Measurements from ENCODE around the gene TXNDC2. TPM values are rescaled to one million over a fixed set of nuclear protein-coding genes. Genes with fewer than 3 reads are reported as not detected.

TXNDC2 gene
- total and polyA plus RNA-seq, 9 of the 15 experiments (the other 6 are each of a cell fraction or from before 2014, with no cell fraction given) = 1.2 to 4.9 (median 2.3) TPM

DNA sequence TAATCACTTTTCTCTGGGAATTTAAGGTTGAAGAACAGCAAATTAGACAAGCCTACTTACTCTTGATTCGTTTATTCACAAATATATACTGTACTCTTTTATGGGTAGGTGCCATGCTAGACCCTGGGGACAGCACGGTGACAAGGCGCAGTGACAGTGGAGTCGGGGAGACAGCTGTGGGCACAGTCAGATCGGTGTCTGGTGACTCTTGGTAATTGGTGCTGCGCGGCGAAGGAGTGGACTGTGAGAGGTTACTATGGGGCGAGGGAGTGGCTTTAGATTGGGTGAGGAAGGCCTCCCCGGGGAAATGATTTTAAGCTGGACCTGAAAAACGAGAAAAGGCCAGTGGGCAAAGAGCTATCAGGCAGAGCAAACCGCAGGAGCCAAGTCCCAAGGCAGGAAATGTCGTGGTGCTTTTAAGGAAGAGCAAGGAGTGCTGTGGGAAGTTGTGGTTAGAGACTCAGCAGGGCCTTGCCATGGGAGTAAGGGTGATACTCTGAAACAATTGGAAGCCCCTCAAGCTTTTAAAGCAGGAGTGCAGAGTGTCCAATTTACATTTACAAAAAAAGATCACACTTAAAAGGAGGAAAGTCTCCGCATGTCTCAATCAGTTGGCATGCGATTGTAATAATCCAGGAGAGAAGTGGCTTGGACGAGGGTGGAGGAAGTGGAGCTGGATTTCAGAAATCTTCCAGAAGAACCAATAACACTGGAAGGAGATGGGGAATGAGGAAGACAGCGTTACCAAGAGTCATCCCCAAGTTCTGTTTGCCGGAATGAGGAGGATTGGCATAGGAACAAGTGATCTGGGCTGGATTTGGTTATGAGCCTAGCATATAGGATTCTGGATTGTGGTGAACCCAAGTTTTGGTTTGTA lies 36.1 kb upstream of the TXNDC2 start (continued):
- no peak for TF ChIP-seq KLF16 (IDR thresholded peaks at IDR 0.05)
- TF ChIP-seq, protein P1, sequence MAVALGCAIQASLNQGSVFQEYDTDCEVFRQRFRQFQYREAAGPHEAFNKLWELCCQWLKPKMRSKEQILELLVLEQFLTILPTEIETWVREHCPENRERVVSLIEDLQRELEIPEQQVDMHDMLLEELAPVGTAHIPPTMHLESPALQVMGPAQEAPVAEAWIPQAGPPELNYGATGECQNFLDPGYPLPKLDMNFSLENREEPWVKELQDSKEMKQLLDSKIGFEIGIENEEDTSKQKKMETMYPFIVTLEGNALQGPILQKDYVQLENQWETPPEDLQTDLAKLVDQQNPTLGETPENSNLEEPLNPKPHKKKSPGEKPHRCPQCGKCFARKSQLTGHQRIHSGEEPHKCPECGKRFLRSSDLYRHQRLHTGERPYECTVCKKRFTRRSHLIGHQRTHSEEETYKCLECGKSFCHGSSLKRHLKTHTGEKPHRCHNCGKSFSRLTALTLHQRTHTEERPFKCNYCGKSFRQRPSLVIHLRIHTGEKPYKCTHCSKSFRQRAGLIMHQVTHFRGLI (CRISPR knock-in tag; IDR thresholded peaks at IDR 0.05) = no peak
- TF ChIP-seq CBX3 (IDR thresholded peaks at IDR 0.05; ENCODE audit: borderline replicate concordance in 1 of 2, low read length in 2 of 2) = peak in 1 of 2 experiments; percentile 41; a peak in 1 of 3 replicates
- TF ChIP-seq, protein P2, sequence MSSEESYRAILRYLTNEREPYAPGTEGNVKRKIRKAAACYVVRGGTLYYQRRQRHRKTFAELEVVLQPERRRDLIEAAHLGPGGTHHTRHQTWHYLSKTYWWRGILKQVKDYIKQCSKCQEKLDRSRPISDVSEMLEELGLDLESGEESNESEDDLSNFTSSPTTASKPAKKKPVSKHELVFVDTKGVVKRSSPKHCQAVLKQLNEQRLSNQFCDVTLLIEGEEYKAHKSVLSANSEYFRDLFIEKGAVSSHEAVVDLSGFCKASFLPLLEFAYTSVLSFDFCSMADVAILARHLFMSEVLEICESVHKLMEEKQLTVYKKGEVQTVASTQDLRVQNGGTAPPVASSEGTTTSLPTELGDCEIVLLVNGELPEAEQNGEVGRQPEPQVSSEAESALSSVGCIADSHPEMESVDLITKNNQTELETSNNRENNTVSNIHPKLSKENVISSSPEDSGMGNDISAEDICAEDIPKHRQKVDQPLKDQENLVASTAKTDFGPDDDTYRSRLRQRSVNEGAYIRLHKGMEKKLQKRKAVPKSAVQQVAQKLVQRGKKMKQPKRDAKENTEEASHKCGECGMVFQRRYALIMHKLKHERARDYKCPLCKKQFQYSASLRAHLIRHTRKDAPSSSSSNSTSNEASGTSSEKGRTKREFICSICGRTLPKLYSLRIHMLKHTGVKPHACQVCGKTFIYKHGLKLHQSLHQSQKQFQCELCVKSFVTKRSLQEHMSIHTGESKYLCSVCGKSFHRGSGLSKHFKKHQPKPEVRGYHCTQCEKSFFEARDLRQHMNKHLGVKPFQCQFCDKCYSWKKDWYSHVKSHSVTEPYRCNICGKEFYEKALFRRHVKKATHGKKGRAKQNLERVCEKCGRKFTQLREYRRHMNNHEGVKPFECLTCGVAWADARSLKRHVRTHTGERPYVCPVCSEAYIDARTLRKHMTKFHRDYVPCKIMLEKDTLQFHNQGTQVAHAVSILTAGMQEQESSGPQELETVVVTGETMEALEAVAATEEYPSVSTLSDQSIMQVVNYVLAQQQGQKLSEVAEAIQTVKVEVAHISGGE (CRISPR knock-in tag; IDR thresholded peaks at IDR 0.05) = peak in 2 of 3 experiments; percentile 51 to 93; a peak in 3 of 6 replicates
- TF ChIP-seq, protein P3, sequence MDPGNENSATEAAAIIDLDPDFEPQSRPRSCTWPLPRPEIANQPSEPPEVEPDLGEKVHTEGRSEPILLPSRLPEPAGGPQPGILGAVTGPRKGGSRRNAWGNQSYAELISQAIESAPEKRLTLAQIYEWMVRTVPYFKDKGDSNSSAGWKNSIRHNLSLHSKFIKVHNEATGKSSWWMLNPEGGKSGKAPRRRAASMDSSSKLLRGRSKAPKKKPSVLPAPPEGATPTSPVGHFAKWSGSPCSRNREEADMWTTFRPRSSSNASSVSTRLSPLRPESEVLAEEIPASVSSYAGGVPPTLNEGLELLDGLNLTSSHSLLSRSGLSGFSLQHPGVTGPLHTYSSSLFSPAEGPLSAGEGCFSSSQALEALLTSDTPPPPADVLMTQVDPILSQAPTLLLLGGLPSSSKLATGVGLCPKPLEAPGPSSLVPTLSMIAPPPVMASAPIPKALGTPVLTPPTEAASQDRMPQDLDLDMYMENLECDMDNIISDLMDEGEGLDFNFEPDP (CRISPR knock-in tag; IDR thresholded peaks at IDR 0.05) = no peak
- TF ChIP-seq ZNF354B (CRISPR knock-in tag; IDR thresholded peaks at IDR 0.05) = no peak
- no peak for TF ChIP-seq LARP7 (IDR thresholded peaks at IDR 0.05)
- no peak for TF ChIP-seq ZBTB17 (CRISPR knock-in tag; IDR thresholded peaks at IDR 0.05)
- peak; percentile 21; the same call in 1 of the 2 replicates for TF ChIP-seq NFIC (IDR thresholded peaks at IDR 0.05)
- no peak for TF ChIP-seq NR3C1 (CRISPR knock-in tag; IDR thresholded peaks at IDR 0.05)
- TF ChIP-seq NR4A1 (CRISPR knock-in tag; IDR thresholded peaks at IDR 0.05) = no peak
- peak; percentile 37; the same call in 1 of the 2 replicates for TF ChIP-seq NR4A1 (tag; IDR thresholded peaks at IDR 0.05)
- TF ChIP-seq KLF13 (tag; IDR thresholded peaks at IDR 0.05; ENCODE audit: borderline replicate concordance, low read depth) = no peak
- TF ChIP-seq, protein P4, sequence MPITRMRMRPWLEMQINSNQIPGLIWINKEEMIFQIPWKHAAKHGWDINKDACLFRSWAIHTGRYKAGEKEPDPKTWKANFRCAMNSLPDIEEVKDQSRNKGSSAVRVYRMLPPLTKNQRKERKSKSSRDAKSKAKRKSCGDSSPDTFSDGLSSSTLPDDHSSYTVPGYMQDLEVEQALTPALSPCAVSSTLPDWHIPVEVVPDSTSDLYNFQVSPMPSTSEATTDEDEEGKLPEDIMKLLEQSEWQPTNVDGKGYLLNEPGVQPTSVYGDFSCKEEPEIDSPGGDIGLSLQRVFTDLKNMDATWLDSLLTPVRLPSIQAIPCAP (CRISPR knock-in tag; IDR thresholded peaks at IDR 0.05; ENCODE audit: borderline replicate concordance) = no peak
- no peak; the same call in 1 of the 2 replicates for TF ChIP-seq ERF (CRISPR knock-in tag; IDR thresholded peaks at IDR 0.05)
- TF ChIP-seq, protein P5, sequence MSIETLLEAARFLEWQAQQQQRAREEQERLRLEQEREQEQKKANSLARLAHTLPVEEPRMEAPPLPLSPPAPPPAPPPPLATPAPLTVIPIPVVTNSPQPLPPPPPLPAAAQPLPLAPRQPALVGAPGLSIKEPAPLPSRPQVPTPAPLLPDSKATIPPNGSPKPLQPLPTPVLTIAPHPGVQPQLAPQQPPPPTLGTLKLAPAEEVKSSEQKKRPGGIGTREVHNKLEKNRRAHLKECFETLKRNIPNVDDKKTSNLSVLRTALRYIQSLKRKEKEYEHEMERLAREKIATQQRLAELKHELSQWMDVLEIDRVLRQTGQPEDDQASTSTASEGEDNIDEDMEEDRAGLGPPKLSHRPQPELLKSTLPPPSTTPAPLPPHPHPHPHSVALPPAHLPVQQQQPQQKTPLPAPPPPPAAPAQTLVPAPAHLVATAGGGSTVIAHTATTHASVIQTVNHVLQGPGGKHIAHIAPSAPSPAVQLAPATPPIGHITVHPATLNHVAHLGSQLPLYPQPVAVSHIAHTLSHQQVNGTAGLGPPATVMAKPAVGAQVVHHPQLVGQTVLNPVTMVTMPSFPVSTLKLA (conservative IDR thresholded peaks at IDR 0.05) = peak in 1 of 2 experiments; percentile 36; a peak in 1 of 4 replicates
- TF ChIP-seq EHMT2 (IDR thresholded peaks at IDR 0.05) = no peak

Measured in K562 (cell line).